Spleen (tissue), 7 donors: ENCODE data around the gene TMEM107.

ENCODE experiments used
- POLR2A ChIP-seq, 3 donors: fragments of 450-650 bp; IDR thresholded peaks; one replicate each; pipeline ENCODE4 v1.5.1; 2017; ENCODE audit warnings: antibody characterized with exemption in 3 of 3, mild to moderate bottlenecking in 1 of 3
- TF ChIP-seq, protein P1 (sequence below), 11 experiments: fragments of 200-600 bp in 7 of 11; fragments of 450-650 bp in 4 of 11; sonication (generic) in 4 of 11; IDR thresholded peaks in 8 of 11; conservative IDR thresholded peaks in 3 of 11; 1 replicate in 7 of 11; 2 replicates in 4 of 11; pipeline versions ENCODE4 v1.4.0 to v1.8.0; 2016 to 2021; ENCODE audit warnings: antibody characterized with exemption in 11 of 11, inconsistent platforms in 4 of 11, mild to moderate bottlenecking in 1 of 11
- donor health status: DM: no; HTN: no; CAD: no; lungs with moderate emphysema.
- donor health status: DM: no; HTN: no; CAD: no.
- donor health status: DM: no; HTN: no; CAD: no.

DNA sequence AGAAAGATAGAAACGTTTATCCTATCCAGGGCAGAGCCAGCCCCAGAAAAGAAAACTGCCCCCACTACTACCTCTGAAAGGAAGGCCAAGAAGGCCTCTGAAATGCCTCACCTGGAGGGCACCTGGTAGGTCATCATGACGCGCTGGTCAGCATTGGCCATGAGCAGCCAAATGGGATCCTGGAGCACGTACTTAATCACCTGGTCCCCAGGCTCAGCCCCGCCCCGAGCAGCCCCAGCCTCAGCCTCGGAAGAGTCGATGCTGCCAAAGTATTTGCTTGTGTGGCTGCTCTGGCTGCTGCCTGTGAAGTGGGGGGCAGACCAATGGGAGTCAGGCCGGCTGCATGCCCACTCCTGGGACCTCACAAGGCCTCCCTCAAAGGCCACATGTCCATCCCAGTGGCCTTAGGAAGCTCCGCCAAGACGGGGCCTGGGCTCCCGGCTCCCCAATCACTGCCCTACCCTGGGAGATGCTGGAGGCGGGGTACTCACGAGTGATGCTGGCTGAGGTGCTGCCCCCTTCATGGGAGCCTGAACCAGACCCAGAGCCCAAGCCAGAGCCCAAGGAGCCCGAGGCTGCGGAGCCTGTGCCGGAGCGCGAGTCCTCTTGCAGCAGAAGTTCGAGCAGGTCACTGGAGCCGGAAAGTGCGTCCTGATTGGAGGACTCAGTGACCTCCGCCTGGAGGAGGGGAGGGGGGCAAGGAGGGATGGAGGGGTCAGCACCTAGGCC, 33.9 kb downstream of the TMEM107 start:
- no peak for TF ChIP-seq POLR2A (IDR thresholded peaks at IDR 0.05)
- TF ChIP-seq, protein P1, sequence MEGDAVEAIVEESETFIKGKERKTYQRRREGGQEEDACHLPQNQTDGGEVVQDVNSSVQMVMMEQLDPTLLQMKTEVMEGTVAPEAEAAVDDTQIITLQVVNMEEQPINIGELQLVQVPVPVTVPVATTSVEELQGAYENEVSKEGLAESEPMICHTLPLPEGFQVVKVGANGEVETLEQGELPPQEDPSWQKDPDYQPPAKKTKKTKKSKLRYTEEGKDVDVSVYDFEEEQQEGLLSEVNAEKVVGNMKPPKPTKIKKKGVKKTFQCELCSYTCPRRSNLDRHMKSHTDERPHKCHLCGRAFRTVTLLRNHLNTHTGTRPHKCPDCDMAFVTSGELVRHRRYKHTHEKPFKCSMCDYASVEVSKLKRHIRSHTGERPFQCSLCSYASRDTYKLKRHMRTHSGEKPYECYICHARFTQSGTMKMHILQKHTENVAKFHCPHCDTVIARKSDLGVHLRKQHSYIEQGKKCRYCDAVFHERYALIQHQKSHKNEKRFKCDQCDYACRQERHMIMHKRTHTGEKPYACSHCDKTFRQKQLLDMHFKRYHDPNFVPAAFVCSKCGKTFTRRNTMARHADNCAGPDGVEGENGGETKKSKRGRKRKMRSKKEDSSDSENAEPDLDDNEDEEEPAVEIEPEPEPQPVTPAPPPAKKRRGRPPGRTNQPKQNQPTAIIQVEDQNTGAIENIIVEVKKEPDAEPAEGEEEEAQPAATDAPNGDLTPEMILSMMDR (IDR thresholded peaks at IDR 0.05 in 8 of 11, conservative IDR thresholded peaks at IDR 0.05 in 3 of 11): no peak
